ENCODE measurements around the gene GIGYF2.
"Not testable (repeated sequence)": the region's sequence is repeated elsewhere in the genome, so short reads cannot be mapped to it uniquely, and the experiment has no call there.

GIGYF2 gene

GRCh38 chr2:232687382-232688160, 9.6 kb upstream of the GIGYF2 start:
- no peak for DNase-seq (ENCODE audit: low read depth in 1 of 2, low spot score in 1 of 2)

GRCh38 chr2:232688201-232688600, 8.9 kb upstream of the GIGYF2 start:
- DNase-seq (ENCODE audit: low read depth in 1 of 2, low spot score in 1 of 2): no peak

- no peak for DNase-seq (ENCODE audit: low read depth in 1 of 2, low spot score in 1 of 2)
Observed at GRCh38 chr2:232689152-232689910, 7.8 kb upstream of the GIGYF2 start.

GRCh38 chr2:232691117-232691516, 6.0 kb upstream of the GIGYF2 start:
- not testable (repeated sequence) for DNase-seq (ENCODE audit: low read depth in 1 of 2, low spot score in 1 of 2)

- DNase-seq (ENCODE audit: low read depth in 1 of 2, low spot score in 1 of 2): no peak
Observed at GRCh38 chr2:232693344-232693743, 3.8 kb upstream of the GIGYF2 start.

- DNase-seq (ENCODE audit: low read depth in 1 of 2, low spot score in 1 of 2): no peak
Observed at GRCh38 chr2:232696609-232697058, 497 bp upstream of the GIGYF2 start.

- DNase-seq (ENCODE audit: low read depth in 1 of 2, low spot score in 1 of 2): no peak
Observed at GRCh38 chr2:232697807-232698110, 628 bp downstream of the GIGYF2 start.

- no peak for DNase-seq (ENCODE audit: low read depth in 1 of 2, low spot score in 1 of 2)
Observed at GRCh38 chr2:232698556-232699091, 1.5 kb downstream of the GIGYF2 start.

GRCh38 chr2:232699110-232699509, 2.0 kb downstream of the GIGYF2 start:
- no peak for DNase-seq (ENCODE audit: low read depth in 1 of 2, low spot score in 1 of 2)

GRCh38 chr2:232700154-232700553, 3.0 kb downstream of the GIGYF2 start:
- no peak for DNase-seq (ENCODE audit: low read depth in 1 of 2, low spot score in 1 of 2)

GRCh38 chr2:232707076-232707475, 9.9 kb downstream of the GIGYF2 start:
- no peak for DNase-seq (ENCODE audit: low read depth in 1 of 2, low spot score in 1 of 2)

GRCh38 chr2:232713505-232713904, 16.4 kb downstream of the GIGYF2 start:
- no peak for DNase-seq (ENCODE audit: low read depth in 1 of 2, low spot score in 1 of 2)

GRCh38 chr2:232714969-232715368, 17.8 kb downstream of the GIGYF2 start:
- no peak for DNase-seq (ENCODE audit: low read depth in 1 of 2, low spot score in 1 of 2)

- DNase-seq (ENCODE audit: low read depth in 1 of 2, low spot score in 1 of 2): not testable (repeated sequence)
Observed at GRCh38 chr2:232720056-232720455, 22.9 kb downstream of the GIGYF2 start.

- no peak for DNase-seq (ENCODE audit: low read depth in 1 of 2, low spot score in 1 of 2)
Observed at GRCh38 chr2:232721261-232721660, 24.1 kb downstream of the GIGYF2 start.

GRCh38 chr2:232721882-232722281, 24.8 kb downstream of the GIGYF2 start:
- no peak for DNase-seq (ENCODE audit: low read depth in 1 of 2, low spot score in 1 of 2)

GRCh38 chr2:232723027-232723426, 25.9 kb downstream of the GIGYF2 start:
- DNase-seq (ENCODE audit: low read depth in 1 of 2, low spot score in 1 of 2): no peak

GRCh38 chr2:232728785-232729184, 31.7 kb downstream of the GIGYF2 start:
- no peak for DNase-seq (ENCODE audit: low read depth in 1 of 2, low spot score in 1 of 2)

GRCh38 chr2:232731470-232731869, 34.3 kb downstream of the GIGYF2 start:
- DNase-seq (ENCODE audit: low read depth in 1 of 2, low spot score in 1 of 2): no peak

- no peak for DNase-seq (ENCODE audit: low read depth in 1 of 2, low spot score in 1 of 2)
Observed at GRCh38 chr2:232741294-232741693, 44.2 kb downstream of the GIGYF2 start.

- DNase-seq (ENCODE audit: low read depth in 1 of 2, low spot score in 1 of 2): no peak
Observed at GRCh38 chr2:232741972-232742371, 44.8 kb downstream of the GIGYF2 start.

- DNase-seq (ENCODE audit: low read depth in 1 of 2, low spot score in 1 of 2): no peak
Observed at GRCh38 chr2:232744963-232745362, 47.8 kb downstream of the GIGYF2 start.

Data from stimulated activated CD4-positive, alpha-beta T cell treated with anti-CD3 and anti-CD28 coated beads, Interleukin-15, amount 100 ng/mL, for 1 hour (primary cell).